ENCODE measurements around the gene RBM22. TPM values are rescaled to one million over a fixed set of nuclear protein-coding genes. Genes with fewer than 3 reads are reported as not detected.

Gene RBM22
- total RNA-seq, 2 donors from 2014 or later = 72.5 to 80.0 TPM

GRCh38 chr5:150663936-150664335 lies 36.9 kb downstream of the RBM22 start:
- Mint-ChIP-seq H3K27me3 (peaks cover 4 to 8% of the 10 kb centered on the region in 2 donors), H3K9me3 (no peaks in the 10 kb centered on the region), H3K36me3 (no peaks in the 10 kb centered on the region), H3K4me3 (no peak overlapping the region), H3K27ac (no peak overlapping the region), H3K4me1 (ENCODE audit: low read depth in 2 of 2) (no peaks in the 10 kb centered on the region)
- no peak for DNase-seq (ENCODE audit: low spot score)
- no peak for ATAC-seq

DNA sequence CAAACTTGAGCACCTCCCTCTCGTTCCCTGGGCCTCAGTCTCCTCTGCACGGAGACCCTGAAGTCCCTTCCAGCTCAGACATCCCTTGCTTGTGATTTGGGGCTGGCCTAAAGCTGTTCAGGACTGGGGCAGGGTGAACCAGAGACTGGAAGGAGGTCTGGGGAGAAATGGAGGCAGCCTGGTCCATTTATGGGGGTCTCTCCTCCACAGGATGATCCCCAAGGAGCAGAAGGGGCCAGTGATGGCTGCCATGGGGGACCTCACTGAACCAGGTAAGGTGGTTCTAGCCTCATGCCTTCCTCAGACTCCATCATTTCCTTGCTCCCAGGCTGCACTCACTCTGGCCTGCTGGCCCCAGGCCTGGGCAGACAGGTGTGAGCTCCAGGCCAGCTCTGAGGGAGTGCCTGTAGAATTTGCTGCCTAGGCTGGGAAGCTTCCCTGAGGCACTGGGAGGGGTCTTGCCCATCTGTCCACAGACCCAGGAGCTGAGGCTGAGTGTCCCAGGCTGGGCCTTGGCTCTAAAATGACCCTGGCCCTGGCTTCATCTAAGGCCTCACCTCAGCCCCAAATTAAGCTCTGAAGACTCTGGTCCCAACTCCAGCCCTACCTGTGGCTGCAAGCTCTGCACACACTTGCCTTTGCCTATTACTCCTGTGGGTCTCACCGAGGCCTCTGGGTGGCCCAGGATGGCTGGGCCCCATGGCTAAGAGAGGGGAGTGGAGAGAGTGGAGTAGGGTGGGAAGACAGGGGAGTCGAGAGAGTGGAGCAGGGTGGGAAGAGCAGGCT lies 37.9 kb downstream of the RBM22 start:
- no peak overlapping the region for H3K4me3 Mint-ChIP-seq
- no peaks in the 10 kb centered on the region for H3K36me3 Mint-ChIP-seq

GRCh38 chr5:150661821-150662596 lies 38.9 kb downstream of the RBM22 start:
- Mint-ChIP-seq H3K9me3 (no peaks in the 10 kb centered on the region), H3K4me3 (no peak overlapping the region), H3K36me3 (no peaks in the 10 kb centered on the region), H3K27ac (no peak overlapping the region), H3K4me1 (ENCODE audit: low read depth in 2 of 2) (peaks cover 8 to 9% of the 10 kb centered on the region in 2 donors), H3K27me3 (peaks cover 4 to 8% of the 10 kb centered on the region in 2 donors)
- no peak for ATAC-seq
- DNase-seq (ENCODE audit: low spot score) = peak; percentile 15

More for the DNA sequence above, 37.9 kb downstream of the RBM22 start:
- Mint-ChIP-seq H3K4me1 (ENCODE audit: low read depth in 2 of 2) (peaks cover 0 to under 1% of the 10 kb centered on the region in 2 donors), H3K27ac (no peak overlapping the region), H3K27me3 (peaks cover 4 to 8% of the 10 kb centered on the region in 2 donors), H3K9me3 (no peaks in the 10 kb centered on the region)
- peak in 1 of 2 donors; percentile 31 for ATAC-seq
- DNase-seq (ENCODE audit: low spot score) = peak; percentile 37

GRCh38 chr5:150661086-150661485 lies 39.8 kb downstream of the RBM22 start, which contains the start of gene MYOZ3:
Gene MYOZ3, plus strand, starts transcription at chr5:150661251. Its CDS starts 1,691 bp downstream, at chr5:150662942.
- Mint-ChIP-seq H3K4me1 (ENCODE audit: low read depth in 2 of 2) (peaks cover 8 to 9% of the 10 kb centered on the region in 2 donors), H3K36me3 (no peaks in the 10 kb centered on the region), H3K27ac (no peak within 1 kb of the TSS), H3K4me3 (no peak within 1 kb of the TSS), H3K27me3 (peaks cover 4 to 8% of the 10 kb centered on the region in 2 donors), H3K9me3 (no peaks in the 10 kb centered on the region)
- DNase-seq (ENCODE audit: low spot score) = peak; percentile 8
- ATAC-seq = no peak

DNA sequence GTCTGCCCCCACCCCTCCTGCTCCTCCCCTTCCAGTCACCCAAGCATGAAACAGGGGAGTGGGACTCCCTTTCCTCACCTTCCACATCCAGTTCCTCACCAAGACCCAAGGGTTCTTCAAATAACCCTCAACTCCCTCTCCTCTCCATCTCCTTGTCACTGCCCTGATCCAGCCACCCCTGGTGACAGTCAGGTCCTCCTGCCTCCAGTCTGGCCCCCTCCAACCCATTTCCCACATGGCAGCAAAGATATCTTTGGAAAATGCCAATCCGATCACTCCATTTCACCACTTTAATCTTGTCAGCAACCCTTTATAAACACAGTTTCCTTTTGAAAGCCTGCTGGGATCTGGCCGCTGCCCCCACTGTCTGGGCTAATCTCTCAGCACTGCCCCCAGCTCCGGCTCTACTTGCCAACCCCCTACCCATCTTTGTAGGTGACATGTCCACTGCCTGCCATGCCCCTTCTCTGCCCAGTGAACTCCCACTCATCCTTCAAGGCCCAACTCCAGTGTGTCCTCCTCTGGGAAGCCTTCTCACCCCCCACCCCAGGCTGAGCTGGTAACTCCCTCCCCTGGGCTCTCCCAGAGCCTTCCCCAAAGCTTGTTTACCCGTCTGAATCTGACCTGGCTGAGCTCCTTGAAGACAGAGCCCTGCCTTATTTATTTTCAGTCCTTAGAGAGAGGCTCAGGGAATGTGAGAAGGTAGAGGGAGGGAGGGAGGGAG lies 40.6 kb downstream of the RBM22 start:
- Mint-ChIP-seq H3K4me1 (ENCODE audit: low read depth in 2 of 2) (peaks cover 8 to 9% of the 10 kb centered on the region in 2 donors), H3K9me3 (no peaks in the 10 kb centered on the region), H3K27me3 (peaks cover 4 to 8% of the 10 kb centered on the region in 2 donors), H3K36me3 (no peaks in the 10 kb centered on the region), H3K4me3 (no peak overlapping the region), H3K27ac (no peak overlapping the region)
- ATAC-seq (no peak), DNase-seq (ENCODE audit: low spot score) (peak; percentile 55)

DNA sequence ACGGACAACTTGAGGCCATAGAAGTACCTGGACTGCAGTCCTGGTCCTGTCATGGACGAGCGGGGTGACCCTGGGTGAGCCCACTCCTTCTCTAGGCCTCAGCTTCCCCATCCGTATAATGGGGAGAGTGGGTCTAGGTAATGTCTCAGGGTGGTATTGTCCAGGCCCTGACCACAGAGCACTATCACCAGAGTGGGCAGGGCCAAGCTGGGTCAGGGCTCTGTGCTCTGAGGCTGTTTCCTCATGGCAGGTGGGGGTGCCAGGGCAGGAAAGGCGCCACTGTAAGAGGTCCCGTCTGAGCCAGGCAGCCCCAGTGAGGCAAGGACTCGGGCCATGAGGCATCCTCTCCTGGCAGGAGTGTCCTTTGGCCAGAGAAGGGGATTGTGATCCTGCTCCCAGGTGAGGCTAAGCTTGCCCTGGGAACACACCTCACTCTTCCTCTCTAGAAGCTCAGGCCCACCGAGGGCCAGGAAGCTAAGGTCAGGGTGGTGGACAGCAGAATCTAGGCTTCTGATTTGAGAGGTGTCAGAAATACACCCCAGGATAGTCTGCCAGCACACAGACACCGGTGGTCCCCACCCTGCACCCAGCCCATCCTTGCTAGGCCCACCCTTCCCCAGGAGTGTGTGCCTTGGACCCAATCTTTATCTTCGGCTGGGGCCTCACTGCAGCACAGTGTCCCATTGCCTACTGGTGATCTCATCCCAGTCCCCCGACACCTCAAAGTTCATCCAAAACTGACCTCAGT lies 41.3 kb downstream of the RBM22 start:
- H3K9me3 Mint-ChIP-seq = no peaks in the 10 kb centered on the region
- H3K27ac Mint-ChIP-seq = no peak overlapping the region
- no peak overlapping the region for H3K4me3 Mint-ChIP-seq
- ATAC-seq = no peak
- H3K36me3 Mint-ChIP-seq = no peaks in the 10 kb centered on the region
- peaks cover 8 to 9% of the 10 kb centered on the region in 2 donors for H3K4me1 Mint-ChIP-seq (ENCODE audit: low read depth in 2 of 2)
- peak; percentile 58 for DNase-seq (ENCODE audit: low spot score)
- peaks cover 2 to 8% of the 10 kb centered on the region in 2 donors for H3K27me3 Mint-ChIP-seq

DNA sequence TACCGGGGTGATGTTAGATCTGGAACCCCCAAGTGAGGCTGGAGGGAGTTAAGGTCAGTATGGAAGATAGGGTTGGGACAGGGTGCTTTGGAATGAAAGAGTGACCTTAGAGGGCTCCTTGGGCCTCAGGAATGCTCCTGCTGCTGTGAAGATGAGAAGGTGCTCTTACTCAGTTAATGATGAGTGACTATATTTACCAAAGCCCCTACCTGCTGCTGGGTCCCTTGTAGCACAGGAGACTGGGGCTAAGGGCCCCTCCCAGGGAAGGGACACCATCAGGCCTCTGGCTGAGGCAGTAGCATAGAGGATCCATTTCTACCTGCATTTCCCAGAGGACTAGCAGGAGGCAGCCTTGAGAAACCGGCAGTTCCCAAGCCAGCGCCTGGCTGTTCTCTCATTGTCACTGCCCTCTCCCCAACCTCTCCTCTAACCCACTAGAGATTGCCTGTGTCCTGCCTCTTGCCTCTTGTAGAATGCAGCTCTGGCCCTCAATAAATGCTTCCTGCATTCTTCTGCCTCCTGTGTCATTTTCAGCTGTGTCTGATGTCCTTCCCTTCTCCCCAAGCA lies 42.1 kb downstream of the RBM22 start:
- Mint-ChIP-seq H3K9me3 (no peaks in the 10 kb centered on the region), H3K27me3 (peaks cover 2 to 8% of the 10 kb centered on the region in 2 donors), H3K27ac (no peak overlapping the region), H3K36me3 (no peaks in the 10 kb centered on the region), H3K4me1 (ENCODE audit: low read depth in 2 of 2) (peaks cover 8 to 9% of the 10 kb centered on the region in 2 donors), H3K4me3 (no peak overlapping the region)
- DNase-seq (ENCODE audit: low spot score) (peak; percentile 38), ATAC-seq (no peak)

DNA sequence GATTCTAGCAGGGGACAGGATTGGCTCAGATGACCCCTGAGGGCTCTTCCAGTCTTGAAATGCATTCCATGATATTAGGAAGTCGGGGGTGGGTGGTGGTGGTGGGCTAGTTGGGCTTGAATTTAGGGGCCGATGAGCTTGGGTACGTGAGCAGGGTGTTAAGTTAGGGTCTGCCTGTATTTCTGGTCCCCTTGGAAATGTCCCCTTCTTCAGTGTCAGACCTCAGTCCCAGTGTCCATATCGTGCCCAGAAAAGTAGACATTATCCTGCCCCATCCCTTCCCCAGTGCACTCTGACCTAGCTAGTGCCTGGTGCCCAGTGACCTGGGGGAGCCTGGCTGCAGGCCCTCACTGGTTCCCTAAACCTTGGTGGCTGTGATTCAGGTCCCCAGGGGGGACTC lies 42.7 kb downstream of the RBM22 start:
- Mint-ChIP-seq H3K9me3 (no peaks in the 10 kb centered on the region), H3K36me3 (no peaks in the 10 kb centered on the region), H3K4me3 (peak overlapping the region; percentile 78), H3K4me1 (ENCODE audit: low read depth in 2 of 2) (peaks cover 8 to 9% of the 10 kb centered on the region in 2 donors), H3K27me3 (peaks cover 2 to 8% of the 10 kb centered on the region in 2 donors), H3K27ac (peak overlapping the region in 1 of 2 donors; percentile 54)
- no peak for DNase-seq (ENCODE audit: low spot score)
- no peak for ATAC-seq

- peaks cover under 1 to 2% of the 10 kb centered on the region in 2 donors for H3K27me3 Mint-ChIP-seq
- ATAC-seq (peak; percentile 85 to 86), DNase-seq (ENCODE audit: low spot score) (peak; percentile 76)
- H3K36me3 Mint-ChIP-seq = no peaks in the 10 kb centered on the region
- H3K4me1 Mint-ChIP-seq (ENCODE audit: low read depth in 2 of 2) = peaks cover 8 to 9% of the 10 kb centered on the region in 2 donors
- no peaks in the 10 kb centered on the region for H3K9me3 Mint-ChIP-seq
- H3K4me3 Mint-ChIP-seq = peak overlapping the region; percentile 78
- H3K27ac Mint-ChIP-seq = peak overlapping the region in 1 of 2 donors; percentile 57
These were observed 44.4 kb downstream of the RBM22 start for GRCh38 chr5:150656191-150657132.

DNA sequence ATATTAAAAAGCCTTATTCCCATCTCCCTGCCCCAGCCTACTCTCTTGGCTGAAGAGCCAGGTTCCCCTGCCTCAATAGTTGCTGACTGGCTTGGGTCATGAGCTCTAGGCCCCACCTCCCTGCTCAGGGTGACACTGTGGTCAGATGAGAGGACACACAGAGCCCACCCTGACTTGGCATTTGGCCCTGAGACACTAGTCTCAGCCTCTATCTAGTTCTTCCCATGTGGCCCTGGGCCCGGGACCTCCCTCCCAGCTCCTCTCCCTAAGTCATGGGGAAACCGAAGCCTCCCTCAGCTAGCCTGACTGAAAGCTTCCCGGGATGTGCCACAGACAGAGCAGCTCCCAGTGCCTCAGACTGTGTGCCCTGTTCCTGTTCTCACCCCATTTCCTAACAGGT lies 45.6 kb downstream of the RBM22 start:
- H3K36me3 Mint-ChIP-seq = no peaks in the 10 kb centered on the region

GRCh38 chr5:150653762-150654556 lies 46.9 kb downstream of the RBM22 start:
- H3K27ac Mint-ChIP-seq = no peak overlapping the region

More for the DNA sequence above, 45.6 kb downstream of the RBM22 start:
- DNase-seq (ENCODE audit: low spot score) (peak; percentile 28), ATAC-seq (no peak)
- Mint-ChIP-seq H3K9me3 (no peaks in the 10 kb centered on the region), H3K4me3 (no peak overlapping the region), H3K27ac (no peak overlapping the region), H3K4me1 (ENCODE audit: low read depth in 2 of 2) (peaks cover 8 to 9% of the 10 kb centered on the region in 2 donors), H3K27me3 (no peaks in the 10 kb centered on the region)

More at GRCh38 chr5:150653762-150654556, 46.9 kb downstream of the RBM22 start:
- H3K36me3 Mint-ChIP-seq = no peaks in the 10 kb centered on the region
- no peaks in the 10 kb centered on the region for H3K9me3 Mint-ChIP-seq
- H3K4me3 Mint-ChIP-seq = no peak overlapping the region
- ATAC-seq = no peak
- peaks cover 8 to 9% of the 10 kb centered on the region in 2 donors for H3K4me1 Mint-ChIP-seq (ENCODE audit: low read depth in 2 of 2)
- no peak for DNase-seq (ENCODE audit: low spot score)
- no peaks in the 10 kb centered on the region for H3K27me3 Mint-ChIP-seq

Measured in natural killer cell treated with Interleukin-12 subunit alpha and Interleukin-12 subunit beta and Interleukin-15 and Interleukin-18, amount 100 ng/mL, for 72 hours (primary cell).